Smooth muscle cell (in vitro differentiated cells): ENCODE data around the gene SCRN2. TPM values are rescaled to one million over a fixed set of nuclear protein-coding genes. Genes with fewer than 3 reads are reported as not detected.

Experiments
- DNase-seq: peaks from one replicate; lab custom pipeline; 2025; ENCODE audit not compliant: unreplicated experiment; lab: John Stamatoyannopoulos, UW
- H2AFZ ChIP-seq: fragments of 200-600 bp; sonication (generic); 2 replicates; pipeline ENCODE4 v1.6.0; 2016; ENCODE audit warnings: antibody characterized with exemption, low read depth, mild to moderate bottlenecking
- H3F3A ChIP-seq: fragments of 200-600 bp; sonication (generic); 2 replicates; pipeline ENCODE4 v1.6.0; 2017; ENCODE audit warnings: antibody characterized with exemption, low read depth
- H3K27ac ChIP-seq: fragments of 200-600 bp; sonication (generic); 2 replicates; pipeline ENCODE4 v1.5.1; 2016; ENCODE audit warnings: low read depth, mild to moderate bottlenecking
- H3K27me3 ChIP-seq: fragments of 200-600 bp; sonication (generic); 2 replicates; pipeline ENCODE4 v1.6.1; 2016; ENCODE audit warnings: low read depth, mild to moderate bottlenecking
- H3K36me3 ChIP-seq: fragments of 200-600 bp; sonication (generic); 2 replicates; pipeline ENCODE4 v1.5.1; 2016; ENCODE audit warnings: low read depth
- H3K4me1 ChIP-seq: fragments of 200-600 bp; sonication (generic); 2 replicates; pipeline ENCODE4 v1.5.1; 2016; ENCODE audit warnings: low read depth
- H3K4me2 ChIP-seq: fragments of 200-600 bp; sonication (generic); 2 replicates; pipeline ENCODE4 v1.6.0; 2016; ENCODE audit warnings: mild to moderate bottlenecking
- H3K4me3 ChIP-seq: fragments of 200-600 bp; sonication (generic); 2 replicates; pipeline ENCODE4 v1.5.1; 2016; ENCODE audit warnings: mild to moderate bottlenecking
- H3K79me2 ChIP-seq: fragments of 200-600 bp; sonication (generic); 2 replicates; pipeline ENCODE4 v1.6.0; 2016; ENCODE audit warnings: low read depth, mild to moderate bottlenecking
- H3K9ac ChIP-seq: fragments of 200-600 bp; sonication (generic); 2 replicates; pipeline ENCODE4 v1.6.0; 2016; ENCODE audit warnings: low read depth
- H3K9me3 ChIP-seq: fragments of 200-600 bp; sonication (generic); replicated peaks from 2 replicates; pipeline ENCODE4 v1.5.1; 2016; ENCODE audit warnings: low read depth
- H4K20me1 ChIP-seq: fragments of 200-600 bp; sonication (generic); 2 replicates; pipeline ENCODE4 v1.6.0; 2016; ENCODE audit warnings: low read depth
- WGBS: methylation state at CpG from one replicate; pipeline ENCODE4 v1.1.7; 2016; ENCODE audit warnings: low lambda C conversion rate; 5-methylcytosine and 5-hydroxymethylcytosine counted together
- polyA plus RNA-seq: library from polyadenylated mRNA; unstranded; fragments of >200 nt; fragmentation: Nextera tagmentation; extraction: Ambion mirVana; gene quantifications from 2 replicates; pipeline ENCODE4 v1.2.1, GENCODE V29; 2016
- total RNA-seq: library from RNA; depleted of rRNA; stranded (reverse); fragments of >200 nt; gene quantifications from 2 replicates; pipeline ENCODE4 v1.2.3, GENCODE V29; 2014
- TF ChIP-seq, protein P1 (sequence below): fragments of 200-600 bp; sonication (generic); IDR thresholded peaks from 2 replicates; pipeline ENCODE4 v1.5.1; 2017; ENCODE audit warnings: borderline replicate concordance, mild to moderate bottlenecking, antibody characterized with exemption; ENCODE audit not compliant: insufficient read depth, poor library complexity, severe bottlenecking

Gene SCRN2
- total and polyA plus RNA-seq, 2 experiments from 2014 or later = 16.0 to 49.4 TPM

DNA sequence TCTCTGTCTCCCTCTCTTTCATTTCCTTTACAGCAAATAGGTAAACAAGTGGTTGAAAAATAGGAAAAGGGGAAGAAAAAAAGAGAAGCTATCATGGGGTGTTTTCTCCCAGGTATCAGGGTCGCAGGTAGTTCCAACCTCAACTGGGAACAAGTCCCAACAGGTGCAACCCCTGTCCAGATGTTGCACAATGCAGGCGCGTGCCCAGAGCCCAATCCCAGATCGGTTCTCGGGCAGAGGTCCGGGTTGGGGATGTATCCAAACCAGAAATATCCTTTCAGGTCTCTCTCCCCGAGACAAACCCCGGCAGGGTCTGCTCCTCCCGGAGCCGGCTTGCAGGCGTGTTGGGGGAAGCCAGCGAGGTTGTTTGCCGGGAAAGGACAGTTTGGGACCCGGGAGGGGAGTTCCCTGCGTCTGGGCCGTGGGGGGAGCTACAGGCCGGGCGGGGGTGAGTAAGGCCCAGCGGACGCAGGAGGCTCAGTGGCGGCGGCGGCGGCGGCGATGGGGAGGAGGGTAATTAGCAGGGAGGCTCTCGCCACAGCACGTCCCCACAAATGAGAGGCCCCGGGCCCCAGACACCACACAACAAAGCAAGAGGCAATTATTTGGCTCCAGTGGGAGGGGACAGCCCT, 31.1 kb upstream of the SCRN2 start:
- H3F3A ChIP-seq = peaks cover 6% of the 10 kb centered on the region
- WGBS = 11% methylated on average over 25 of the region's 29 CpGs
- no peaks in the 10 kb centered on the region for H3K79me2 ChIP-seq
- peak overlapping the region; percentile 62 for H3K27ac ChIP-seq
- H4K20me1 ChIP-seq = no peaks in the 10 kb centered on the region
- H3K4me2 ChIP-seq = peak overlapping the region; percentile 88
- peak; percentile 20 for DNase-seq
- peaks cover 29% of the 10 kb centered on the region for H3K4me1 ChIP-seq
- H3K27me3 ChIP-seq = no peaks in the 10 kb centered on the region
- peak overlapping the region; percentile 30 for H3K4me3 ChIP-seq
- H3K9ac ChIP-seq = peak overlapping the region; percentile 43
- H3K36me3 ChIP-seq = no peaks in the 10 kb centered on the region
- peak overlapping the region; percentile 90 for H2AFZ ChIP-seq
- H3K9me3 ChIP-seq = no peaks in the 10 kb centered on the region
- TF ChIP-seq, protein P1, sequence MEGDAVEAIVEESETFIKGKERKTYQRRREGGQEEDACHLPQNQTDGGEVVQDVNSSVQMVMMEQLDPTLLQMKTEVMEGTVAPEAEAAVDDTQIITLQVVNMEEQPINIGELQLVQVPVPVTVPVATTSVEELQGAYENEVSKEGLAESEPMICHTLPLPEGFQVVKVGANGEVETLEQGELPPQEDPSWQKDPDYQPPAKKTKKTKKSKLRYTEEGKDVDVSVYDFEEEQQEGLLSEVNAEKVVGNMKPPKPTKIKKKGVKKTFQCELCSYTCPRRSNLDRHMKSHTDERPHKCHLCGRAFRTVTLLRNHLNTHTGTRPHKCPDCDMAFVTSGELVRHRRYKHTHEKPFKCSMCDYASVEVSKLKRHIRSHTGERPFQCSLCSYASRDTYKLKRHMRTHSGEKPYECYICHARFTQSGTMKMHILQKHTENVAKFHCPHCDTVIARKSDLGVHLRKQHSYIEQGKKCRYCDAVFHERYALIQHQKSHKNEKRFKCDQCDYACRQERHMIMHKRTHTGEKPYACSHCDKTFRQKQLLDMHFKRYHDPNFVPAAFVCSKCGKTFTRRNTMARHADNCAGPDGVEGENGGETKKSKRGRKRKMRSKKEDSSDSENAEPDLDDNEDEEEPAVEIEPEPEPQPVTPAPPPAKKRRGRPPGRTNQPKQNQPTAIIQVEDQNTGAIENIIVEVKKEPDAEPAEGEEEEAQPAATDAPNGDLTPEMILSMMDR = no peak

DNA sequence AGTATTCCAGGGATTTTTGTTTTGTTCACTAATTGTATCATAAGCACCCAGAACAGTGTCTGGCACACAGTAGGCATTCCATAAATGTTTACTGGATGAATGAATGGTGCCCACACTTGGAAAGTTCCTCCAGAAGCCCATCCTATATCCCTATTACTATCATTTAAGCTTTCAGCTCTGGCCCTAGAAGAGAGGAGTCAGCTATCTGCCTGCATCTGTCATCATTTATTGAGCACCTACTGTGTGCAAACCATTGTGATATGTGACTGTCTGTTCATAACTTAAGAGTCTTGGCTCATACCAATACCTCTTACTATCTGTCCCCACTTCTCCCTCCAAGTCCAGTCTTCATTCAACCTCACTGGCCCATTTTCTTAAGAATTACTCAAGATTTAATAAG, 30.0 kb upstream of the SCRN2 start:
- H3K4me1 ChIP-seq = peaks cover 29% of the 10 kb centered on the region
- H3K79me2 ChIP-seq = no peaks in the 10 kb centered on the region
- no peaks in the 10 kb centered on the region for H3K36me3 ChIP-seq
- H3K9me3 ChIP-seq = no peaks in the 10 kb centered on the region
- no peak overlapping the region for H3K9ac ChIP-seq
- H3K4me3 ChIP-seq = no peak overlapping the region
- no peak overlapping the region for H3K27ac ChIP-seq
- DNase-seq = no peak
- H3K27me3 ChIP-seq = no peaks in the 10 kb centered on the region
- H3F3A ChIP-seq = peaks cover 6% of the 10 kb centered on the region
- no peak overlapping the region for H2AFZ ChIP-seq
- TF ChIP-seq, protein P1 = no peak
- no peaks in the 10 kb centered on the region for H4K20me1 ChIP-seq
- H3K4me2 ChIP-seq = no peak overlapping the region

DNA sequence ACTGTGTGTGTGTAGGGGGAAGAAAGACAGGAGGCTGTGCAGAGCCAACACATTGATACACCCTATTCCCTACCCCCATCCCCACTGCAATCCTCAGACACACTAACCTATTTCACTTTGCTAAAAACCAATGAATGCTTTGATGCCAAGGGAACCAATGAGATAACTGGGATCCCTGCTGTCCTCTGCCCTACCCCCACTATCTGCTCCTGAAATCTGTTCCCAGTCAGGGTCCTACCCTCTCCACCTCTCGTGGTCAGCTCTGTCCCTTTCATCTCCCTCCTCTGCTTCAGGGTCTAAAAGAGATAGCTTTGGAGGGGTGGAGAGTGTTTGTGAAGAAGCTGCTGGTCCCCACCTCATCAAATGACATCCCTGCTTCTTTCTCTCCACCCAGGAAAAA, 29.0 kb upstream of the SCRN2 start:
- 18% methylated on average over 1 of the region's 1 CpG for WGBS
- H3K4me3 ChIP-seq = no peak overlapping the region
- no peak for DNase-seq
- H2AFZ ChIP-seq = no peak overlapping the region
- peaks cover 6% of the 10 kb centered on the region for H3F3A ChIP-seq
- no peaks in the 10 kb centered on the region for H4K20me1 ChIP-seq
- H3K27ac ChIP-seq = no peak overlapping the region
- TF ChIP-seq, protein P1 = no peak
- H3K4me2 ChIP-seq = no peak overlapping the region
- H3K36me3 ChIP-seq = no peaks in the 10 kb centered on the region
- H3K79me2 ChIP-seq = no peaks in the 10 kb centered on the region
- H3K9me3 ChIP-seq = no peaks in the 10 kb centered on the region
- H3K4me1 ChIP-seq = peaks cover 27% of the 10 kb centered on the region
- no peaks in the 10 kb centered on the region for H3K27me3 ChIP-seq
- no peak overlapping the region for H3K9ac ChIP-seq

DNA sequence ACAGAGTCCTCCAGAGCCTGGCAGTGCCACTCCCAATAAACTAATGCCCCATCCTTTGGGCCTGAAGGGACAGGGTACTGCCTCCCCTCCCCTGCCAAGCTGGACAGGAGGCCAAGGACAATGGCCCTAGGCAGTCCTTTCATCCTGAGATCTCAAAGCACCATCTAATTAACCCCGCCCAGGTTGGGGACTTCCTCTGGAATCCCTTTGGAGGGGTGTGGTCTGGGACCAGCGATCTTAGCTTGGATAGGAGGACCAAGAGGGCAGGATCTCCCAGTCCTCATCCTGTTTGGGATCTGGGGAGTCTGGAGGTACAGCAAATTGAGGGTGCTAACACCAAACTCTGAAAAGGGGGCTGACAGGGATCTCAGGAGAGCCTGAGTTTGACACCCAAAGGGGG, 28.0 kb upstream of the SCRN2 start:
- Histone ChIP-seq H3K27me3 (no peaks in the 10 kb centered on the region), H3K9ac (no peak overlapping the region), H3K79me2 (no peaks in the 10 kb centered on the region), H4K20me1 (no peaks in the 10 kb centered on the region), H2AFZ (no peak overlapping the region), H3F3A (peaks cover 6% of the 10 kb centered on the region), H3K4me2 (no peak overlapping the region), H3K4me1 (peaks cover 23% of the 10 kb centered on the region), H3K4me3 (no peak overlapping the region), H3K27ac (no peak overlapping the region), H3K9me3 (no peaks in the 10 kb centered on the region), H3K36me3 (no peaks in the 10 kb centered on the region)
- no peak for DNase-seq
- TF ChIP-seq, protein P1 = no peak
- 35% methylated on average over 2 of the region's 2 CpGs for WGBS
